Neural cell (in vitro differentiated cells): ENCODE measurements around the gene PDE6D. TPM values are rescaled to one million over a fixed set of nuclear protein-coding genes. Genes with fewer than 3 reads are reported as not detected.
"Not testable (repeated sequence)": the region's sequence is repeated elsewhere in the genome, so short reads cannot be mapped to it uniquely, and the experiment has no call there.

ENCODE experiments used
- H2AFZ ChIP-seq: fragments of 200-600, 300-800 bp; sonication (generic), shearing (Covaris generic); 2 replicates; pipeline ENCODE4 v1.6.0; 2014; ENCODE audit warnings: low read depth, mild to moderate bottlenecking, antibody characterized with exemption, low read length, moderate library complexity
- H3F3A ChIP-seq: fragments of 200-600 bp; shearing (Covaris generic); 2 replicates; pipeline ENCODE4 v1.6.1; 2016; ENCODE audit warnings: mild to moderate bottlenecking, moderate library complexity, mixed read lengths, antibody characterized with exemption, low read length; ENCODE audit not compliant: insufficient read depth, poor library complexity, severe bottlenecking
- H3K27ac ChIP-seq: fragments of 200-600, 300-800 bp; sonication (generic), shearing (Covaris generic); 2 replicates; pipeline ENCODE4 v1.5.1; 2014; ENCODE audit warnings: mild to moderate bottlenecking, low read length, moderate library complexity
- H3K27me3 ChIP-seq: fragments of 300-800, 200-600 bp; sonication (generic), shearing (Covaris generic); 2 replicates; pipeline ENCODE4 v1.6.0; 2014; ENCODE audit warnings: mild to moderate bottlenecking, low read depth, low read length, moderate library complexity; ENCODE audit not compliant: insufficient read depth
- H3K36me3 ChIP-seq: fragments of 300-800, 200-600 bp; sonication (generic), shearing (Covaris generic); 2 replicates; pipeline ENCODE4 v1.5.1; 2014; ENCODE audit warnings: mild to moderate bottlenecking, antibody characterized with exemption, low read length, moderate library complexity; ENCODE audit not compliant: insufficient read depth
- H3K4me2 ChIP-seq: fragments of 300-800, 200-600 bp; sonication (generic), shearing (Covaris generic); 2 replicates; pipeline ENCODE4 v1.6.0; 2014; ENCODE audit warnings: mild to moderate bottlenecking, low read length
- H3K4me3 ChIP-seq: fragments of 300-800, 200-600 bp; sonication (generic), shearing (Covaris generic); 2 replicates; pipeline ENCODE4 v1.5.1; 2014; ENCODE audit warnings: mild to moderate bottlenecking, low read length, moderate library complexity
- H3K79me2 ChIP-seq: fragments of 200-600 bp; shearing (Covaris generic); replicated peaks from 2 replicates; pipeline ENCODE4 v1.6.0; 2014; ENCODE audit warnings: mild to moderate bottlenecking, low read length, moderate library complexity; ENCODE audit not compliant: insufficient read depth
- H3K9ac ChIP-seq: fragments of 300-800, 200-600 bp; sonication (generic), shearing (Covaris generic); 2 replicates; pipeline ENCODE4 v1.6.1; 2016; ENCODE audit warnings: mild to moderate bottlenecking, low read length, mixed read lengths
- H3K9me2 ChIP-seq: fragments of 200-600 bp; shearing (Covaris generic); 2 replicates; pipeline ENCODE4 v1.6.1; 2016; ENCODE audit warnings: mild to moderate bottlenecking, low read length, mixed read lengths; ENCODE audit not compliant: insufficient read depth
- H3K9me3 ChIP-seq: fragments of 200-600, 300-800 bp; sonication (generic), shearing (Covaris generic); 2 replicates; pipeline ENCODE4 v1.6.1; 2016; ENCODE audit warnings: mild to moderate bottlenecking, mixed run types, low read length, moderate library complexity, mixed read lengths
- H4K20me1 ChIP-seq: fragments of 200-600 bp; shearing (Covaris generic); 2 replicates; pipeline ENCODE4 v1.6.1; 2016; ENCODE audit warnings: mild to moderate bottlenecking, mixed run types; ENCODE audit not compliant: insufficient read depth
- CTCF ChIP-seq: fragments of 450-650 bp; IDR thresholded peaks from 2 replicates; pipeline ENCODE4 v1.5.1; 2014; ENCODE audit warnings: antibody characterized with exemption, mild to moderate bottlenecking, moderate library complexity; ENCODE audit not compliant: poor library complexity, severe bottlenecking
- EP300 ChIP-seq: fragments of 450-650 bp; conservative IDR thresholded peaks from 2 replicates; pipeline ENCODE4 v1.6.1; 2014; ENCODE audit warnings: antibody characterized with exemption, mild to moderate bottlenecking, moderate library complexity; ENCODE audit not compliant: poor library complexity, severe bottlenecking
- EZH2 ChIP-seq: fragments of 200-600, 300-800 bp; shearing (Covaris generic), sonication (generic); IDR thresholded peaks from 2 replicates; pipeline ENCODE4 v1.6.1; 2014; ENCODE audit warnings: antibody characterized with exemption, low read length, borderline replicate concordance, mild to moderate bottlenecking; ENCODE audit not compliant: insufficient read depth, poor library complexity, severe bottlenecking
- MXI1 ChIP-seq: fragments of 450-650 bp; conservative IDR thresholded peaks from 2 replicates; pipeline ENCODE4 v1.6.1; 2014; ENCODE audit warnings: antibody characterized with exemption, mild to moderate bottlenecking; ENCODE audit not compliant: poor library complexity, severe bottlenecking
- POLR2AphosphoS5 ChIP-seq: IDR thresholded peaks from 2 replicates; pipeline ENCODE4 v1.6.1; 2012
- RAD21 ChIP-seq: fragments of 450-650 bp; conservative IDR thresholded peaks from 2 replicates; pipeline ENCODE4 v1.6.1; 2014; ENCODE audit warnings: antibody characterized with exemption, mild to moderate bottlenecking, moderate library complexity
- REST ChIP-seq: IDR thresholded peaks from 2 replicates; pipeline ENCODE4 v1.6.1; 2012; ENCODE audit warnings: borderline replicate concordance
- SMC3 ChIP-seq: fragments of 450-650 bp; conservative IDR thresholded peaks from 2 replicates; pipeline ENCODE4 v1.6.1; 2014; ENCODE audit warnings: antibody characterized with exemption, mild to moderate bottlenecking, moderate library complexity; ENCODE audit not compliant: poor library complexity
- TAF1 ChIP-seq: IDR thresholded peaks from 2 replicates; pipeline ENCODE4 v1.6.1; 2012; ENCODE audit warnings: low read depth
- polyA plus RNA-seq: library from polyadenylated mRNA; depleted of rRNA; stranded (reverse); fragments of >200 nt; gene quantifications from 2 replicates; pipeline ENCODE4 v1.2.3, GENCODE V29; 2014

The PDE6D gene
- polyA plus RNA-seq, 1 donor from 2014 or later: 150 TPM

GRCh38 chr2:231748153-231748896, 32.8 kb downstream of the PDE6D start:
- H3K79me2 ChIP-seq, H3K36me3 ChIP-seq, H3K9me3 ChIP-seq, H3F3A ChIP-seq, H4K20me1 ChIP-seq, H3K4me2 ChIP-seq, H3K9me2 ChIP-seq, H3K9ac ChIP-seq, H3K27ac ChIP-seq, H3K4me3 ChIP-seq, H3K27me3 ChIP-seq, H2AFZ ChIP-seq: not testable (repeated sequence)

GRCh38 chr2:231745303-231746038, 35.6 kb downstream of the PDE6D start:
- Histone ChIP-seq H3K27ac (no peak overlapping the region), H3K36me3 (no peaks in the 10 kb centered on the region), H3K4me3 (no peak overlapping the region), H3K9me2 (no peaks in the 10 kb centered on the region), H2AFZ (no peak overlapping the region), H4K20me1 (no peaks in the 10 kb centered on the region), H3K27me3 (no peaks in the 10 kb centered on the region), H3K4me2 (no peak overlapping the region), H3K9me3 (no peaks in the 10 kb centered on the region), H3K79me2 (no peaks in the 10 kb centered on the region), H3F3A (no peaks in the 10 kb centered on the region), H3K9ac (no peak overlapping the region)
- no peak for TF ChIP-seq TAF1

DNA sequence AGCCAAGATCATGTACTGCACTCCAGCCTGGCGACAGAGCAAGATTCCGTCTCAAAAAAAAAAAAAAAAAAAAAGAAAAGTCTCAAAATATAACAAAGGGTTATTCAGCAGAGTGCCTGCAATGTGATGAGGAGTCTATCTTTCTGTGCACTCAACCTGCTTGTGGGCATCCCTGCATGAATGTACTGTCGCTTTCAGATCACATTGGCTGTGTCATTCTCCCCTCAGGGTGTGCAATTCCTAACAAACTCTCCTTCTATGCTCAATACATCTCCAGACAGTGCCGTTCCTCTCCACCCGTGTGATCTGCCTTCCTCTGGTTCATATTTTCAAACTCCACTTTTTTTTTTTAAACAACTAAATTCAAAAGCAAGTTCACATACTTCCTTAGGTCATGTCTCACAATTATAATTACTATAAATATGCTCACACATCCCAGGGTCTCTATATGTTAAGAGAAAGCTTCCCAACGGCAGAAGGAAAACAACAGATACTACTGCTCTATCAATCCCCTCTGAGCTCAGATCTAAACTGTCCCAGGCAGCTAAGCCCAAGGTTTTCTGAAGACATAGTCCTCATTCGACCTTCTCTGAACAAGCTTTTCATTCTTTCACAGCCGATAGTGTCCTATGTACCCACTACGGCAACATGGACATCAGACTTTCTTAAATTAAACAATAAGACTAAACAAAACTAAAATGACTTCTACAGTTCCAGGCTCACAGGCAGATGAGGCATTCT, 37.5 kb downstream of the PDE6D start:
- no peak overlapping the region for H2AFZ ChIP-seq
- no peaks in the 10 kb centered on the region for H3K36me3 ChIP-seq
- H3F3A ChIP-seq: no peaks in the 10 kb centered on the region
- H3K9me3 ChIP-seq: no peaks in the 10 kb centered on the region
- no peaks in the 10 kb centered on the region for H4K20me1 ChIP-seq
- H3K79me2 ChIP-seq: no peaks in the 10 kb centered on the region
- H3K9me2 ChIP-seq: no peaks in the 10 kb centered on the region
- H3K9ac ChIP-seq: no peak overlapping the region
- TF ChIP-seq CTCF: no peak
- no peak for TF ChIP-seq EP300
- TF ChIP-seq SMC3: no peak
- TF ChIP-seq RAD21: no peak
- TF ChIP-seq EZH2: no peak
- no peak for TF ChIP-seq REST
- no peak for TF ChIP-seq POLR2AphosphoS5
- no peak for TF ChIP-seq TAF1
- no peak for TF ChIP-seq MXI1
- no peak overlapping the region for H3K4me2 ChIP-seq
- H3K27ac ChIP-seq: no peak overlapping the region
- no peak overlapping the region for H3K4me3 ChIP-seq
- H3K27me3 ChIP-seq: no peaks in the 10 kb centered on the region
